ENCODE data around the gene SNURF.

GRCh38 chr15:24919446-24919845, 35.3 kb upstream of the SNURF start:
- no peak for TF ChIP-seq CTCF (IDR thresholded peaks at IDR 0.05; ENCODE audit: low read length)
- no peak for TF ChIP-seq EZH2 (optimal IDR thresholded peaks at IDR 0.05; ENCODE audit: low read depth, low read length)

Measured in MM.1S (cell line).